ENCODE measurements around the gene TEAD3.

TEAD3 gene

GRCh38 chr6:35496036-35496840 lies 641 bp downstream of the TEAD3 start:
- peak overlapping the region; percentile 75 for H3K4me3 ChIP-seq (ENCODE audit: low read depth, low read length)
- no peak for TF ChIP-seq CTCF (IDR thresholded peaks at IDR 0.05; ENCODE audit: low read depth, low read length)

- H3K4me3 ChIP-seq (ENCODE audit: low read depth, low read length) = peak overlapping the region; percentile 75
- TF ChIP-seq CTCF (IDR thresholded peaks at IDR 0.05; ENCODE audit: low read depth, low read length) = no peak
These were observed 1.4 kb downstream of the TEAD3 start for GRCh38 chr6:35495258-35496035.

- peak overlapping the region; percentile 75 for H3K4me3 ChIP-seq (ENCODE audit: low read depth, low read length)
- no peak for TF ChIP-seq CTCF (IDR thresholded peaks at IDR 0.05; ENCODE audit: low read depth, low read length)
These were observed 2.7 kb downstream of the TEAD3 start for GRCh38 chr6:35494161-35494563.

- TF ChIP-seq CTCF (IDR thresholded peaks at IDR 0.05; ENCODE audit: low read depth, low read length) = no peak
These were observed 3.4 kb downstream of the TEAD3 start for GRCh38 chr6:35493307-35493983.

GRCh38 chr6:35492974-35493284 lies 4.0 kb downstream of the TEAD3 start:
- H3K4me3 ChIP-seq (ENCODE audit: low read depth, low read length) = no peak overlapping the region
- TF ChIP-seq CTCF (IDR thresholded peaks at IDR 0.05; ENCODE audit: low read depth, low read length) = no peak

More at GRCh38 chr6:35493307-35493983, 3.4 kb downstream of the TEAD3 start:
- H3K4me3 ChIP-seq (ENCODE audit: low read depth, low read length) = no peak overlapping the region; the same call in 1 of the 2 replicates

- H3K4me3 ChIP-seq (ENCODE audit: low read depth, low read length) = no peak overlapping the region
- TF ChIP-seq CTCF (IDR thresholded peaks at IDR 0.05; ENCODE audit: low read depth, low read length) = no peak
These were observed 4.5 kb downstream of the TEAD3 start for GRCh38 chr6:35492258-35492973.
